Measurements from ENCODE around the gene ADAMTS6.

ADAMTS6 gene

DNA sequence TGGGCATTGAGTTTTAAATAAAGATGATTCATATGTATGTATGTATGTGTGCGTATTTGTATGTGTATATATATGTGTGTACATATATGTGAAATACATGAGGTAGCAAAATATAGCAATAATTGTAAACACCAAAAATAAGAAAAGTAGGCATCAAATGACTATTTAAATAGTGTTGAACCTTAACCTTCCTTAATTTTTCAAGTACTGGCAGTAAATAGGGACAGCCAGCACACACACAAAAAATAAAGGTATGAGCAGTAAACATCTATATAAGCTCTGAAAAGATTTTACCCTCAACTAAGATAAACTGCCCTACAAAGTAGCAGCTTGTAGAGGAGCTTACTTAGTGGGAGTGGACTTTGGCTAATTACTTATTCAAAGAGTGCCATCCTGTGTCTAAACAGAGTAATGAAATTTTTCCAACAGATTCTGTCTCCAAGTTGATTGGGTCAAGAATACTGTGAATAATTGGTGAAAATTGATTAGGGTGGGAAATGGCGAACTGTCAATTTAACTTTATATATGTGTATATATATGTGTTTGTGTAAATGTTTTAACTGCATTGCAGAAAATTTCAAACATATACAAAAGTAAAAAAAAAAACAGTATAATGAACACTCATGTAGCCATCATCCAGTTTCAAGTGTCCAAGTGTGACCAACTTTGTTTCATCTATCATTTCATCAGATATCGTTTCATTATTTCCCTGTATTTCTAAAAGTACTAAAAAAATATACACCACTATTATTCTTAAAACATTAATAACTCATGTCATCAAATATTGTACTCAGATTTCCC lies 2.0 kb upstream of the ADAMTS6 start:
- H3K4me3 ChIP-seq (ENCODE audit: low read depth in 1 of 2, low read length in 2 of 2): peak overlapping the region; percentile 43 to 80; a peak in 3 of 4 replicates
- H2AFZ ChIP-seq (ENCODE audit: low read depth, low read length): peak overlapping the region; percentile 88; the same call in 1 of the 2 replicates
- no peaks in the 10 kb centered on the region for H3K36me3 ChIP-seq (ENCODE audit: insufficient read depth, low read length)
- H3K79me2 ChIP-seq (ENCODE audit: insufficient read depth, low read length): no peaks in the 10 kb centered on the region
- peaks cover 34% of the 10 kb centered on the region for H3K4me1 ChIP-seq (ENCODE audit: insufficient read depth, low read length)
- H3K27me3 ChIP-seq (ENCODE audit: insufficient read depth, low read length, poor library complexity): peaks cover 13% of the 10 kb centered on the region
- DNase-seq (no peak), ATAC-seq (ENCODE audit: insufficient read depth, low read depth) (peak; percentile 54)
- H3K9ac ChIP-seq (ENCODE audit: low read depth, low read length): peak overlapping the region; percentile 60; the same call in 1 of the 2 replicates
- peak overlapping the region; percentile 84 for H3K27ac ChIP-seq (ENCODE audit: low read length)
- H3K9me3 ChIP-seq (ENCODE audit: insufficient read depth, low read length, severe bottlenecking): no peaks in the 10 kb centered on the region
- no peaks in the 10 kb centered on the region for H4K20me1 ChIP-seq (ENCODE audit: insufficient read depth, low read length)
- TF ChIP-seq EZH2 (IDR thresholded peaks at IDR 0.05; ENCODE audit: borderline replicate concordance, low read depth, low read length, severe bottlenecking): no peak
- TF ChIP-seq, protein P1, sequence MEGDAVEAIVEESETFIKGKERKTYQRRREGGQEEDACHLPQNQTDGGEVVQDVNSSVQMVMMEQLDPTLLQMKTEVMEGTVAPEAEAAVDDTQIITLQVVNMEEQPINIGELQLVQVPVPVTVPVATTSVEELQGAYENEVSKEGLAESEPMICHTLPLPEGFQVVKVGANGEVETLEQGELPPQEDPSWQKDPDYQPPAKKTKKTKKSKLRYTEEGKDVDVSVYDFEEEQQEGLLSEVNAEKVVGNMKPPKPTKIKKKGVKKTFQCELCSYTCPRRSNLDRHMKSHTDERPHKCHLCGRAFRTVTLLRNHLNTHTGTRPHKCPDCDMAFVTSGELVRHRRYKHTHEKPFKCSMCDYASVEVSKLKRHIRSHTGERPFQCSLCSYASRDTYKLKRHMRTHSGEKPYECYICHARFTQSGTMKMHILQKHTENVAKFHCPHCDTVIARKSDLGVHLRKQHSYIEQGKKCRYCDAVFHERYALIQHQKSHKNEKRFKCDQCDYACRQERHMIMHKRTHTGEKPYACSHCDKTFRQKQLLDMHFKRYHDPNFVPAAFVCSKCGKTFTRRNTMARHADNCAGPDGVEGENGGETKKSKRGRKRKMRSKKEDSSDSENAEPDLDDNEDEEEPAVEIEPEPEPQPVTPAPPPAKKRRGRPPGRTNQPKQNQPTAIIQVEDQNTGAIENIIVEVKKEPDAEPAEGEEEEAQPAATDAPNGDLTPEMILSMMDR (IDR thresholded peaks at IDR 0.05; ENCODE audit: borderline replicate concordance, extremely low read depth, low read length, poor library complexity, severe bottlenecking): peak; percentile 79
- H3K4me2 ChIP-seq (ENCODE audit: insufficient read depth, low read length): peak overlapping the region; percentile 98

DNA sequence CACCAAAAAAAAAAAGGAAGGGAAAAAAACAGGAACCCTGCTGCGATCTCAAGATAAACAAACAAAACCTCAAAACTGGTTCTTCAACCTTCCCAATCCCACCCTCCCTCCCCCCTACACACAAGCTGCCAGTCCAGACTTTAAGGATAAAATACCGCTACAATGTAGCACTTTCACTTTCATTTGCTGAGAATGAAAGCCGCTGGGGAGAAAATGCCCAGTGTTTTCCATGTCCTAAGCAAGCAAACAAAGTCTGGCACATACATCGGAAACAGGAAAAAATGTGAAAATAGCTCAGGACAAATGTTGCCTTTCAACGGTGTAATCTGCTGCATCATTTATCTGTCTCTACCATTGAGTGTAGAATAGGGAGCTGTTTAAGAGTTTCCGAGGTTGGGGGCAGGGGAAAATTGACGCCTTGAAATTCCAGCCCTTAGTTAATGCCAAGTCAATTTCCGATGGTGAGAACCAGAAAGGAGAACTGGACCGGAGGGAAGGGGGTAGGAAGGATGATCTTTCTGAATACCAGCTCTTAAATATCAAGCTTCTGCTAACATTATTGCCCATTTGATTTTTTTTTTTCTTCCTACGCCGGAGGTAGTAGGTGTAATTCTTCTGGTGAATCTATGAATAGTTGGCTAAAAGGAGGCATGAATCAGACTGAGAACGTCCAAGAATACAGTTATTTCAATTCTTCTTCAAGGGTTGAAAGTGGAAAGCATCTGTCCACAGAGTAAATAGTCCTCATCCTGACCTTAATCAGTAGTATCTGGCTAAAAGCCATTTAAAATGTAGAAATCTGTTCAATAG lies 1.2 kb upstream of the ADAMTS6 start:
- peak overlapping the region; percentile 84 for H3K27ac ChIP-seq (ENCODE audit: low read length)
- no peak for TF ChIP-seq EZH2 (IDR thresholded peaks at IDR 0.05; ENCODE audit: borderline replicate concordance, low read depth, low read length, severe bottlenecking)
- TF ChIP-seq, protein P1 (IDR thresholded peaks at IDR 0.05; ENCODE audit: borderline replicate concordance, extremely low read depth, low read length, poor library complexity, severe bottlenecking): no peak
- ATAC-seq (ENCODE audit: insufficient read depth, low read depth): peak; percentile 47

DNA sequence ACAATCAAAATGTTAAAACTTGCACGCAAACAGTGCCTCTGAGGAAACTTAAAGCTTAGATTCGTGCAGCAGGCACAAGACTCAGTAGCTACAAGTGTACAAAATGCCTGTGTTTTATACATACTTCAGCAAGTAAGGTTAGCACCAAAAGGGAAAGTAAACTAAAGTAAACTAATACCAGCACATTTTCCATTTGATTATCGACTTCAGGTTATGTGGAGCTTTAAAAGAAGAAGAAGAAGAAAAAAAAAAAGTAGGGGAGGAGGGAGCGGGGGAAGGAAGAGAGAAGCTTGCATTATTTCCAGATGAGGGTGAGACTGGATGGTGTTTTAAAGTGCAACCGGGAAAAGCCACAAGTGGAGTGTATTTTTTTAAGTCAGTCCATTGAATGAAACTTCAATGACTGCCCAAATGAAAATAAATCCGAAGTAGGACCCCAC lies 596 bp upstream of the ADAMTS6 start:
- H3K27ac ChIP-seq (ENCODE audit: low read length): peak overlapping the region; percentile 84
- peak overlapping the region; percentile 88 for H2AFZ ChIP-seq (ENCODE audit: low read depth, low read length)
- H4K20me1 ChIP-seq (ENCODE audit: insufficient read depth, low read length): no peaks in the 10 kb centered on the region
- no peaks in the 10 kb centered on the region for H3K9me3 ChIP-seq (ENCODE audit: insufficient read depth, low read length, severe bottlenecking)
- H3K79me2 ChIP-seq (ENCODE audit: insufficient read depth, low read length): no peaks in the 10 kb centered on the region
- peak; percentile 30 for ATAC-seq (ENCODE audit: insufficient read depth, low read depth)
- H3K27me3 ChIP-seq (ENCODE audit: insufficient read depth, low read length, poor library complexity): peaks cover 13% of the 10 kb centered on the region
- H3K4me3 ChIP-seq (ENCODE audit: low read depth in 1 of 2, low read length in 2 of 2): peak overlapping the region; percentile 43 to 80
- H3K9ac ChIP-seq (ENCODE audit: low read depth, low read length): peak overlapping the region; percentile 60
- DNase-seq: no peak
- peaks cover 34% of the 10 kb centered on the region for H3K4me1 ChIP-seq (ENCODE audit: insufficient read depth, low read length)
- TF ChIP-seq, protein P1 (IDR thresholded peaks at IDR 0.05; ENCODE audit: borderline replicate concordance, extremely low read depth, low read length, poor library complexity, severe bottlenecking): no peak
- TF ChIP-seq EZH2 (IDR thresholded peaks at IDR 0.05; ENCODE audit: borderline replicate concordance, low read depth, low read length, severe bottlenecking): no peak
- no peaks in the 10 kb centered on the region for H3K36me3 ChIP-seq (ENCODE audit: insufficient read depth, low read length)
- H3K4me2 ChIP-seq (ENCODE audit: insufficient read depth, low read length): peak overlapping the region; percentile 98

More for the DNA sequence above, 1.2 kb upstream of the ADAMTS6 start:
- H4K20me1 ChIP-seq (ENCODE audit: insufficient read depth, low read length): no peaks in the 10 kb centered on the region
- H3K27me3 ChIP-seq (ENCODE audit: insufficient read depth, low read length, poor library complexity): peaks cover 13% of the 10 kb centered on the region
- H3K9ac ChIP-seq (ENCODE audit: low read depth, low read length): peak overlapping the region; percentile 60
- no peaks in the 10 kb centered on the region for H3K9me3 ChIP-seq (ENCODE audit: insufficient read depth, low read length, severe bottlenecking)
- H3K4me2 ChIP-seq (ENCODE audit: insufficient read depth, low read length): peak overlapping the region; percentile 98
- H3K36me3 ChIP-seq (ENCODE audit: insufficient read depth, low read length): no peaks in the 10 kb centered on the region
- peaks cover 34% of the 10 kb centered on the region for H3K4me1 ChIP-seq (ENCODE audit: insufficient read depth, low read length)
- peak overlapping the region; percentile 43 to 80; a peak in 3 of 4 replicates for H3K4me3 ChIP-seq (ENCODE audit: low read depth in 1 of 2, low read length in 2 of 2)
- peak overlapping the region; percentile 88 for H2AFZ ChIP-seq (ENCODE audit: low read depth, low read length)
- DNase-seq: peak; percentile 37
- H3K79me2 ChIP-seq (ENCODE audit: insufficient read depth, low read length): no peaks in the 10 kb centered on the region
